HG03108 (cell line): ENCODE results near the gene RAC3.

Experiments
- ATAC-seq: cut with Tn5 transposase; IDR thresholded peaks from one replicate; pipeline ENCODE4 v1.9.1; 2021; ENCODE audit warnings: moderate library complexity; ENCODE audit not compliant: unreplicated experiment

The RAC3 gene

DNA sequence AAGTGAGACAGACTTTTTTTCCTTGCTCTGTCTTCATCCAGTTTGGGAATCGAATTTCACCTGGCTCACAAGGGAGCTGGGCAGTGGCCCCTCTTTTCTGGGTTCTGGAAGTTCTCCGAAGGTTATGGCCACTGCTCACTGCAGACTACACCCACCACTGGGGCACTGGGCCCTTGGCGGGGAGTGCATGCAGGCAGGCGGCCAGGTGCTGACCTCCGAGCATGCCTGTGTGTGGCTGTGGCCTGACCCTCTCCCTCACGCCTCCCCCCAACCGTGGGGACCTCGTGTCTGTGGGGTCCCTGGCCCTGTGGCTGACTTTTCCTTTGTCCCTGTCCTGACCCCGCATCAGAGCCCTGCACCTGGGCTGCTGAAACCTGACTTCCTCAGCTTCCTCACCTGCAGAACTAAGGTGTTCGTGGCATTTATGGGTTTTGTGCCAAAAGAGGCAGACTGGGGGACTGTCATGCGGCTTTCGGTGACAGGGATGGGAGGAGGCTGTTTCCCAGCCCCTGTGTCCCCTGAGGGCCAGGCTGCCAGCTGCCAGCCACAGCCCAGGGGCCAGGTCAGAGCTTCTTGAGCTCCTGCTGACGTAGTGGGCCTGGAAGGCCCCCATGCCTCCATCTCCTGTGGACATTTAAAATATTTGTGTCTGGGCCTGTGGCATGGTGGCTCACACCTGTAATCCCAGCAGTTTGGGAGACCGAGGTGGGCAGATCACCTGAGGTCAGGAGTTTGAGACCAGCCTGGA is 32.6 kb upstream of the RAC3 start:
- ATAC-seq, result no peak

DNA sequence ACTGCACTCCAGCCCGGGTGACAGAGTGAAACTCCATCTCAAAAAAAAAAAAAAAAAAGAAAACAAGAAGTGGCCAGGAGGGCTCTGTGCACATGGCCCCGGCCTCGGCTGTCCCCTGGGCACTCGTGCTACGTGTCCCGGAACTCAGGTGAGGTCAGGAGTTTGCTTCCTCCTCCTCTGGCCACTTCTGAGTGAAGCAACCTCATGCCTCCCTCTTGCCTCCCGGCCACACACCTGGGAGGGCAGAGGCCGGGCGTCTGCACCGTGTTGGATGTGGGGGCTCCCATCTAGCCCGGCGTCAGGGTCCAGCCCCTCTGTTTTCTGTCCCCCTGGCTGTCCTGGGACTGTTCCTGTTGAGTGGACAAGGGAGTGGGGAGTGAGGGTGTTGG is 31.9 kb upstream of the RAC3 start:
- no peak for ATAC-seq

DNA sequence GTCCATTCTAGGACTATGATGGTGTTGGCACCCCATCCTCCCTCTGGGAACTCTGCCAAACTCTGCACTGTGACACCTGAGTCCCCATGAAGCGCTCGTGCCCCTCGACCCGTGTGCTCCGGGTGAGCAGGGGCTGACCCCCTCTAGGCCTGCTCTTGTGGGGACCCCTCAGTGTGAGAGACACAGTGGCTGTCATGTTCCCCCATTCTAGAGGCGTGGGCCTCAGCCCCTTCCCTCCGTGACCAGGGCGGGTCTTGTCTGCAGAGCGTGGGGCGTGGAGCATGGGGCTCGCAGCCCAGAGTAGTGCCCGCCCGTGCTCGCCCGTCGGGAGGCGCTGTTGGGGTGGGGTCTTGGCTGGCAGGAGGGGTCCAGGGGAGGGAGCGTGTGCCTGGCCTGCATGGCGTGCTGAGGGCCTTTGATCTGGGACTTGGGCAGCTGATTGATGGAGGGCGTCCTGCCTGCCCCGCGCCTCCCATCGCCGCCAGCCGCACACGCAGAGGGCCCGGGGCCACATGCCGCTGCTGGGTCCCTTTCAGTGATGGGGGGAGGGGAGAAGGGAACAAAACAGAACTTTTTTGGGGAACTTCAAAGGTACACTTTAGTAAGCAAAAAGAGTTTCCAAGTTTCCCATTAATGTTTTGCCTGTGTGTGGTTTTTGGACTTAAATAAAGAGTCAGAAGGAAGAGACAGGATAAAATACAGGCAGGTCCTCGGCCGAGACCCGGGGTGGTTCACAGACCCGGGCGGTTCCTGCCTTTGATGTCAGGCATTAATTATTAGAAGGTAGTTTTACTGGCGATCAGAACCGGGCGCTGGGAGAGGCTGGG is 31.3 kb upstream of the RAC3 start:
- no peak for ATAC-seq

DNA sequence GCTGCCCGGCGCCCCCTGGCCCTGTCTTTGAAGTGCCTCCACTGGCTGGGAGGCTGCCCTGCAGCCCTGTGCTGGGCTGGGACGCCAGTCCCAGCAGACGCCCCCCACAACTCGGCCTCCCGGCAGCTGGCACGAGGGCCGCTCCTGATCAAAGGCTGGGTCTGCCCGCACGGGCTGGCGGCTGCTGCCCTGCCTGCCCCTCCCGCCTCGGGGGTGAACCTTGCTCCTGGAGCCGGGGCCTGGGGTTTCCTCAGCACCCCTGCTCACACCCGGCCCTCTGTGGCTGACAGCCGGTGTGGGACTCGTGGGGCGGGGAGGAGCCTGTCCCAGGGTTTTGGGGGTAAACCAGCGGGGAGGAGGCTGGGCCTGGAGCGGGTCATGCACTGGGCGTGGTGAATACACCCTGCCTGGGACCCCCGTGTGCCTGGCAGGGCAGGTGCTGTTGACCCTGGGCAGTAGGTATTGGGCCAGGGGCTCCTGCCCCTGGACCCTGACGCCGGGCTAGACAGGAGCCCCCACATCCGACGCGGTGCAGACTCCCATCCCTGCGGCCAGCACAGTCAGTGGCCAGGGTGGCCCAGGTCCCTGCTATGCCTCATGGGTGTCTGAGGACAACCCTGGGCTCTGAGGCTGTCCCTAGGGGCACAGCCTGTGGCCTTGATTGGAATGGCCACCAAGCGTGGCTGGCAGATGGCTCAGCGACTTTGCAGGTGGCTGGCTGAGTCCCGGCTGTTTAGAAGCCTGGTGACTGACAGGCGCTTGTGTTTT is 30.5 kb upstream of the RAC3 start:
- no peak for ATAC-seq

DNA sequence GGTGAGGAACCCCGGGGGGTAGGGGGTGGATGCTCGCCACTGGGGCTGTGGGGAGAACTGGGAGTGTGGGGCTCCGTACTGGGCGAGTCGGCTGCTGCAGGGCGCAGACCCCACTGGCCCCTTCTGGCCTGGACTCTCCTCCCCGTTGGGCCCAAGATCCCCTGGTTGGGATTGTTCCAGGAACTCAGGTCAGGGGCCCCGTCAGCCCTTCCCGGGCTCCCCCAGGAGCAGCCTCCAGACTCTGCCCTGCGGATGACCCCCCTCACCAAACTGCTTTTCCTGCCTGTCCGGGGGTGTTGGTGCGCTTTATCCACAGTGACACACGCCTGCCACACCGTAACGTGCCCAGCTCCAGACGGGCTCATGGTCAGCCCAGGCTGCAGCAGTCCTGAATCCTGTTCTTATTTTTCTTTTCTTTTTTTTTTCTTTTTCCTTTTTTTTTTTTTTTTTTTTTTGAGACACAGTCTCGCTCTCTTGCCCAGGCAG is 29.9 kb upstream of the RAC3 start:
- no peak for ATAC-seq

DNA sequence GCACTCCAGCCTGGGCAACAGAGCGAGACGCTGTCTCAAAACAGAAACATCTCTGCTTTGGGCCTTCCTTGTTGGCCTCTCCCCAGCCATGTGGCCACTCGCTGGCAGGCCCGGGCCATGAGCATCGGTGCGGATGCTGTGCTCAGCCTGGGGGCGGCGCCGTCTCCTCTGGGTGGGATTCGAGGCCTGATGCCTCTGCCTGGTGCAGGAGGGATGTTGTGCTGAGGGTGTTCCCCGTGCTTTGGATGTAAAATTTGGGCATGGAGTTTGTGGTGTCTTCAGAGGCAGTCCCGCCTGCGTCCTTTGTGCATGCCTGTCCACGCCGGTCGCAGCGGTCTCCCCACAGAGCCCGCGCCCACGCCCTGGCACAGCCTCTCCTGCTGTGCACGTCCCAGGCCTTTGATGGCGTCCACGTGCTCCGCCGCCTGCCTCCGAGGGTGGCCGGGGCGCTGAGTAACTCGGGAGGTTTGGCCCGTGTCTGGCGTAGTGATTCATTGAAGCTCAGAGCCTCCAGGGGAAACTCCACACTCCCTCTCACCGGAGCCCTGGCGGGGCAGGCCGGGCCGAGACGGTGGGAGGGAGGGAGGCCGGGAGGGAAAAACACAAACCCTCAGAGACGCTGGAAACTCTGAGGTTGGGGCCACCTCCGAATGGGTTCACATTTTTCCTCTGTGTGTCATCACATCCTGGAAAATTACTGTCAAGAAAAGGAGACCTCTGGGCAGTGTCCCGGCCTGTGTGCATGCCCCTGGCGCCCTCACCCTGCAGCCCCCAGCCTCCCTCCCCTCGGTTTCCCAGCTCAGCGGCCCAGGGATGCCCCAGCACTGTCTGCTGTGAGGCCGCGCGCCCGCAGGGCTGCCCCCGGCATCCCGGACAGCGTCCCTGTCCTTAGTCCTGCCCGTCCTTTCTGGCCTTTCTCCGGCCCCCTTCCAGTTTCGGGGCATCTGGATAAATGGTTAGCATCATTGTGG is 27.8 kb upstream of the RAC3 start:
- ATAC-seq, result no peak

DNA sequence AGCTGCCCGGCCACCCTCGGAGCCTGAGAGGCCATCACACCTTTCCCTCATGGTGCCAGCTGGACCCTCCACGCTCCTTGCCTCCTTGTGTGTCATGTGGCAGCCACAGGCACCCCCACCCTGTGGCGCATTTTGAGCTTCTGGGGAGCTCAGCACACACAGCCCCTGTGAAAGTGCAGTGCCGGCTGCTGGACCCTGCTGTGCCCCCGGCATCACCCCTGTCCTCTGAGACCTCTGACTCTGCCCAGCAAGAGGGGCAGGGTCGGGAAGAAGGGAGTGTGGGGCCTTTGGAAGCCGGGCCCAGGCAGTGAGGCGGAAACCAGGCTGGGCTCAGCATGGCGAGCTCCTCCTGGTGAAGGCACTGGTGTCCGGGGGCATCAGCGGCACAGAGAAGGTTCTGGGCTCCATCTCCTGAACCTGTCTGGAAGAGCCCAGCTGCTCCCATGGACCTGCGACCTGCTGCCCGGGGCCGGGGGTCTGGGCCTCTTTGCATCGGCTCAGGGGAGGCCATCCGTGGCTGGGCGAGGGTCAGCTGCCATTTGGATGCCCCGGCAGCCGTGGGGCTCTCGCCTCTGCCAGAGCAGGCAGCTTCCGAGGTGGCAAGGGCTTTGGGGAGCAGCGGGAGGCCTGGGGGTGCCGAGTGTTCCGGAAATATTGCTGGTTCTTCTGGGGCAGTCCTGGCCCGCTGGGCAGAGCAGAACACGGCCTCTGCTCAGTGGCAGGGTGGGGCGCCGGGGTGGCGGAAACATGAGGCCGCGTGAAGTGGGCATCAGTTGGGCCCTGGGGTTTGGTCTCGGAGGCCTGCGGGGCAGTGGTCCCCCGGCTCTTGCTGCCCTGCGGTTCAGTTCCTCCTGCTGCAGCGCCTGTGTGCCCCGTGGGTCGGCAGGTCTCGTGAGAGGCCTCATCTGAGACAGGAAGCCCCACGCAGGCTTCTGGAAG is 26.7 kb upstream of the RAC3 start:
- ATAC-seq, result no peak

DNA sequence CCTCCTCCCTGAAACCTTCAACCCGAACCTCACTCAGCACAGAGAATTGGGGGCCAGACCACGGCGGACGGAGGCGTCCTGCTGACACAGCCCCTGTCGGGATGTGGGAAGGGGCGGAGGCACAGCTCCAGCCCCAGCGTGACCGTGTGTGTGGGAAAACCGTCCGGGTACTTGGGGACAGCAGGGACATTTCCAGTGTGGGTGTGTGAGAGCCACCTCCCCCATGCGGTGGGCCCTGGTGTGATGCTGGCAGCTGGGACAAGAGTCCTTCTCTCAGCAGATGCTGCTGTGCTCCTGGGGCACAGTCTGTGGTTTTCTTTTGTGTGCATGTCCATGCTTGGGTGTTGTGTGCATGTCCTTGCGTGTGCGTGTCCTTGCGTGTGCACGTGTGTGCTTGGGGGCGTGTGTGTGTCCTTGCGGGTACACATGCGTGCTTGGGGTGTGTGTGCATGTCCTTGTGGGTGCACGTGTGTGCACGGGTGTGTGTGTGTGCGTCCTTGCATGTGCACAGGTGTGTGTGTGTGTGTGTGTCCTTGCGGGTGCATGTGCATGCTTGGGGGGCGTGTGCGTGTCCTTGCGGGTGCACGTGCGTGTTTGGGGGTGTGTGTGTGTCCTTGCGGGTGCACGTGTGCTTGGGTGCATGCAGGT is 25.7 kb upstream of the RAC3 start:
- no peak for ATAC-seq

DNA sequence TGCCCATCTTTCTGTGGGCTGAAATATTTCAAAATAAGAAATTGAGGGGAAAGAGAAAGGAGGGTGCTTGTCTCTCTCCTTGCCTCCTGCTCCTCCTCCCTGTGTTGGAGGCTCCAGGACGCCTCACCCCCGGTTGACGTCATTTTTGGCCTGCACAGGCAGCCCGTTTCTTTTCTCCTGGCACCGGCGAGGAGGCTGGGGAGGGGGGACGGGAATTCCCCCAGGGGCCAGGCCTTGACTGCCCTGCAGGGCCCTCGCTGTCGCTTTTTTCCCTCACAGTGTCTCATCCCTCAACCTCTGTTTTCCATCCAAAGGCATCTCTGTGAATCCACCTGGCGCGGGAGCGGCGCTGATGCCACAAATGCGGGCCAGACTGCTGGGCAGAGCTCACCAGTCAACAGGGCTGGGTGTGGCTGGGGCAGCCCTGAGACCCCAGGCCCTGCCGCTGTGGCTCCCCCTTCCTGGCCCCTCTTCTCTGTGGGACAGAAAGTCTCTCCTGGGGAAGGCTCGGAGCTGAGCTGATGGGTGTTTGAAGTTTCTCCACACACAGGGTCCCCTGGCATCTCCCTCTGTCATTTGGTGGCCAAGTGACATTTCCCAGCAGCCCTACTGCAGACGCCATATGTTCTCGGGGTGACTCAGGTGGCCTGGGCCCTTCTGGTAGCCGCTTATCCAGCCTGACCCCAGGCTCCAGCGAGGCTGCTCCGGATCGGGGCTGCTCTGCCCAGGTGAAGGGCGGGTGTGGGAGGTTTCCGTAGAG is 24.8 kb upstream of the RAC3 start:
- no peak for ATAC-seq

DNA sequence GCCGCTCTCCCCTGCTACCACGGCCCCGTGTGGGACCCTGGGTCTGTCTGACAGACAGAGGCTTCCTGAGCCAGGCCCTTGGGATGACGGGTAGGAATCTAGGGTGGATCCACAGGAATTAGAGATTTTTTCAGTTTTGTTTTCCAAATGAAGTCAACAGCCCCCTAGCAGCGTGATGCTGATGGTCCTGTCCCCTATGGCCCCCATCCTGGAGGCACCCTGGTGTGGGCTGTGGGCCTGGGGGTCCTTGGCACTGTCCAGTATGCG is 24.3 kb upstream of the RAC3 start:
- no peak for ATAC-seq

DNA sequence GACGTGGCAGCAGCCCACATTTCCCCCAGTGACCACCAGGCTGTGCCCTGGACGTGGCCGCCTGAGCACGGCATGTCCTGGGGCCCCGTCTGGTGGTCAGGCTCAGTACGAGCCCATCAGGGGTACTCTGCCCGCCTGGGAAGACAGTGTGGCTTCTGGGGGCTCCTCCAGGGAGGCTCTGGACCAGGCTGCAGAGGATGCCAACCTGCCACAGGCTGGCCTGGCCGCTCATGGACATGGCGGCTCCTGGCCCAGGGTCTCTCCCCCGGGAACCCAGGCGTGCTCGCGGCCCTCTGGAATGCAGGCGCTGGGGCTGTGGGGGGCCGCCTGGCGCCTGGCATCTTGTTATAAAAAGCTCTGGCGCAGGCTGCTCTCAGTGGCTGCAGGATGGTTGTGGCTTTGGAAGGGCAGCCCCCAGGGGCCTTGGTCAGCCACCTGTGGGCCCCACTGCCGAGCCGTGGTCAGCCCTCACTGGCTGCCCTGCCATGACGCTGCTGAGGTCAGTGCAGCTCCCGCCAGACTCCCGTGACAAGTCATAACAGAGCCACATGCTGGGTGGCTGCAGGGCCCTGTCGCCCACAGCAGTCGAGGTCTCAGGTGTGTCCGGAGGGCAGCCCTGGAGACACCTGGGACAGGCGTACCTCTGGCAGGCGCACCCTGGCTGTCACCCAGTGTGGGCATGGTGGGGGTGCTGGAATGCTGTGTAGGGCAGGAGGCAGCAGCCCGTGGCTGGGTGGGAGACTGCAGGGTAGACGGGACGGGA is 23.8 kb upstream of the RAC3 start:
- ATAC-seq, result no peak

DNA sequence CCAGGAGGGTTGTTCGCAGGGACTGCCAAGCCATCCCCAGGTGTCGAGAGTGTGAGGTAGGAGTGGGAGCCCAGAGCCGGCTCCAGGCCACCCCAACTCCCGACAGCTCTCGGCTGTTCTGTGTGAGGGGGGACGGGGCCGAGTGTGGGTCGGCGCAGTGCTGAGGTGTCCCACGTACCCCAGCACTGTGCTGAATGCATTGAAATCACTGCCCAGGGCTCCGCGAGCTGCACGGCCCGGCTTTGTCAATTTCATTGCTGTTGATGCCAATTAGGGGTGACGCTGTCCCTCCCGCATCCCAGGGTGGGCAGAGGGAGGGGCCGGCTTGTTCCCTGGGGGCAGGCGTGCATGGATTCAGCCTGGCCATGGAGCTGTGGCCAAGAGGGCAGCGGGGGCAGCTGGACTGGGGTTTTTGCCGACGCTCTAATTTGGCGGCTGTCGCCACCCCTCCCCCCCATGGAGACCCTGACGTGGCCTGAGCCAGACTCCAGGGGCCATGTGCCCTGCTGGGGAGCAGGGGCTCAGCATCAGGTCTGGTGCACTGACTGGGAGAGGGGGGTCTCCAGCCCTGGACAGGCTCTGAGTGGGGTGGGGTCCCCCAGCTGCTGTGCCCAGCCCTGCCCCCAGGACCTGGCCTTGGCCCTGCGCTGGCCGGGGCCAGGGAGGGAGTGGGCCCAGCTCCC is 23.1 kb upstream of the RAC3 start:
- ATAC-seq, result no peak

DNA sequence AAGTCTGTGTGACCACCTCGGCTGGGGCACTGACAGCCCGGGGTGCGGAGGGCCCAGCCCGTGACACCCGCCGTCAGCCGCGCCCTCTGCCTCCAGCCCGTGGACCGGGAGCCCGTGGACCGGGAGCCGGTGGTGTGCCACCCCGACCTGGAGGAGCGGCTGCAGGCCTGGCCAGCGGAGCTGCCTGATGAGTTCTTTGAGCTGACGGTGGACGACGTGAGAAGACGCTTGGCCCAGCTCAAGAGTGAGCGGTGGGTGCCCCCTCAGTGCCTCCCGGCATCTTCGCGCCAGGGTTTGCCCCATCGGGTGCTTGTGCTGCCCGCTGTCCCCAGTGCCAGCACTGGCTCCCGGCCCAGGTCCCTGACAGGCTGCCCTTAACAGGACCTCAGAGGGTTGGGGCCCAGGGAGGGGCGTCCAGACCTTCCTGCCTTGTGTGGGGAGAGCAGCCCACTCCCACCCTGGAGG is 22.5 kb upstream of the RAC3 start:
- ATAC-seq, result no peak

DNA sequence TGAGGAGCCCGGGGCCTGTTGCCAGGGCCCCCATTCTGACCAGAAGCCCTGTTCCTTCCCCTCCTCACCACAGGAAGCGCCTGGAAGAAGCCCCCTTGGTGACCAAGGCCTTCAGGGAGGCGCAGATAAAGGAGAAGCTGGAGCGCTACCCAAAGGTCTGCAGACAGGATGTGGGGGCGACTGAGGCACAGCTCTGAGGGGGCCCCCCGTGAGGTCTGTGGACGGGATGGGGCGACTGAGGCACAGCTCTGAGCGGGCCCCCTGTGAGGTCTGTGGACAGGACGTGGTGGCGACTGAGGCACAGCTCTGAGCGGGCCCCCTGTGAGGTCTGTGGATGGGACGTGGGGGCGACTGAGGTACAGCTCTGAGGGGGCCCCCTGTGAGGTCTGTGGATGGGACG is 22.1 kb upstream of the RAC3 start:
- no peak for ATAC-seq

DNA sequence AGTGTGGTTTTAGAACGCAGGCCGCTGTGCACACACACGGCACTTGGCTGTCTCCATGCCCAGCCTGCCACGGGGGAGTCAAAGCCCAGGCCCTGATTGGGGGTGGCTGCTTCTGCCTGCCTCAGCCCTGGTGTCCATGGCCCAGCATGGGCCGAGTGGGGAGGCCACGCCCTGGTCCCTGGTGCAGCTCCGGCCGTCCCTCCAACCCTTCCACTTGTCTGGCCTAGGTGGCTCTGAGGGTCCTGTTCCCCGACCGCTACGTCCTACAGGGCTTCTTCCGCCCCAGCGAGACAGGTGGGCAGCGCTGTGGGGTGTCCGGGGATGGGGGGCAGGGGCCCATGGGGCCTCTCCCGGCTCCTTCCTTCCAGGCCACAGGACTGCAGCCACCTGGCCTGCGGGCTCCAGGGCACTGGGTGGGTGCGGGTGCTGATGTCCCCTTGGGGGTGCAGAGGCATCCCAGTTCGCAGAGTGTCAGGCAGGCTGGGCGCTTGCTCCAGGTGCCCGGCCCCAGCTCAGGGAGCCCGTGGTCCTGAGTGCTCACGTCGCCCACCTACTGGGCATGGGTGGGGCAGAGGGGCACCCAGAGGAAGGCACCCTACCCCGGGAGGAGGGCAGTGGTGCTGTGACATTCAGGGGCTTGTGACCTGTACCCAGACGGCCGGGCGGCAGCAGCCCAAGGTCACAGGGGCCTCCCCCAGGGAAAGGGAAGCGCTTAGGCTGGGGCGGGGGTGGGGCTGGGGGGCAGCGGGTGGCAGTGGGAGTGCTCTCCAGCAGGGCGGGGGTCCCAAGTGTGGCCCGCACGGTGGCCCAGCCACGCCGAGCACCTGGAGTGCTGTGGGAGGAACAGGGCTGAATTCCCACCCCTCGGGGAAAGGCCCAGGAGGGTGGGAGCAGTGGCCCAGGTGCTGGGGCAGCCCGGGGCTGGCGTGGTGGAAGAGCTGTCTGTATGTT is 20.6 kb upstream of the RAC3 start:
- no peak for ATAC-seq
